HCT116 (cell line): Measurements from ENCODE around the gene ABHD12. TPM values are rescaled to one million over a fixed set of nuclear protein-coding genes. Genes with fewer than 3 reads are reported as not detected.

ENCODE experiments used
- ATAC-seq: fragments of 200-7000 bp; cut with Tn5 transposase; 2 replicates; pipeline ENCODE4 v1.9.1; 2020; ENCODE audit warnings: mild to moderate bottlenecking, moderate library complexity
- BruUV-seq: library from RNA; stranded (reverse); fragments of 400-500 nt; replicated peaks from 2 replicates; lab custom pipeline; 2021; lab: Mats Ljungman, UMichigan
- CTCF ChIA-PET: fragments of 300-600 bp; sonication (Branson Sonifier 250); formaldehyde crosslinking; loops from one replicate; lab custom pipeline; 2021; ENCODE audit warnings: antibody characterized with exemption; lab: Charles Lee
- POLR2A ChIA-PET: fragments of 300-600, 350-600 bp; sonication (Branson Sonifier 250); formaldehyde crosslinking; loops from one replicate; lab custom pipeline; 2021; ENCODE audit warnings: antibody characterized with exemption; lab: Charles Lee
- RAD21 ChIA-PET, 2 experiments: fragments of 300-600 bp; sonication (Branson Sonifier 250); formaldehyde crosslinking; loops; one replicate each; lab custom pipeline; 2023; ENCODE audit warnings: low total read pairs in 2 of 2; ENCODE audit not compliant: uncharacterized antibody in 2 of 2, unreplicated experiment in 2 of 2, low non-redundant PET in 1 of 2; lab: Charles Lee
- DNase-seq: peaks from one replicate; pipeline ENCODE4 v3.0.0-alpha.2; 2010; ENCODE audit warnings: low read depth, low spot score
- H2AFZ ChIP-seq: fragments of 200-600 bp; shearing (Covaris generic), sonication (generic); 2 replicates; pipeline ENCODE4 v1.6.1; 2017; ENCODE audit warnings: low read depth, mixed run types, mixed read lengths, antibody characterized with exemption, low read length; ENCODE audit not compliant: poor library complexity, severe bottlenecking
- H3K27ac ChIP-seq: 2 replicates; pipeline ENCODE4 v1.5.1; 2012; ENCODE audit warnings: low read depth, low read length
- H3K27me3 ChIP-seq: fragments of 200-600 bp; sonication (generic); 2 replicates; pipeline ENCODE4 v1.6.1; 2016; ENCODE audit warnings: mixed run types, low read length, mixed read lengths; ENCODE audit not compliant: insufficient read depth
- H3K36me3 ChIP-seq, 2 experiments: fragments of 200-500 bp in 1 of 2; fragments of 200-600 bp in 1 of 2; sonication (Bioruptor generic) in 1 of 2; sonication (generic) in 1 of 2; 2 replicates each; pipeline versions ENCODE4 v1.5.1 to v1.6.1; 2014 to 2016; ENCODE audit warnings: low read length in 2 of 2, inconsistent platforms in 1 of 2, mixed read lengths in 1 of 2, mixed run types in 1 of 2; ENCODE audit not compliant: insufficient read depth in 2 of 2, control insufficient read depth in 1 of 2
- H3K4me1 ChIP-seq, 2 experiments: fragments of 200-600 bp in 1 of 2; sonication (generic) in 1 of 2; 2 replicates each; pipeline versions ENCODE4 v1.5.1 to v1.6.1; 2012 to 2017; ENCODE audit warnings: low read length in 2 of 2, inconsistent platforms in 1 of 2, mild to moderate bottlenecking in 1 of 2, mixed read lengths in 1 of 2, mixed run types in 1 of 2, moderate library complexity in 1 of 2; ENCODE audit not compliant: insufficient read depth in 2 of 2, control insufficient read depth in 1 of 2
- H3K4me2 ChIP-seq: fragments of 200-600 bp; sonication (generic); 2 replicates; pipeline ENCODE4 v1.6.1; 2017; ENCODE audit warnings: mixed run types, low read length, mixed read lengths
- H3K4me3 ChIP-seq, 2 experiments: fragments of 200-600 bp in 1 of 2; sonication (generic) in 1 of 2; replicated peaks in 1 of 2; 2 replicates each; pipeline ENCODE4 v1.5.1; 2011 to 2016; ENCODE audit warnings: low read length in 2 of 2, control low read depth in 1 of 2, low read depth in 1 of 2, mild to moderate bottlenecking in 1 of 2, mixed read lengths in 1 of 2, mixed run types in 1 of 2
- H3K79me2 ChIP-seq: fragments of 200-600 bp; sonication (generic); 2 replicates; pipeline ENCODE4 v1.6.1; 2017; ENCODE audit warnings: mild to moderate bottlenecking, mixed run types, low read length, moderate library complexity, mixed read lengths; ENCODE audit not compliant: insufficient read depth
- H3K9ac ChIP-seq: fragments of 200-600 bp; sonication (generic); 2 replicates; pipeline ENCODE4 v1.6.1; 2016; ENCODE audit warnings: low read length, mixed read lengths
- H3K9me2 ChIP-seq: fragments of 200-600 bp; sonication (generic), shearing (Covaris generic); 2 replicates; pipeline ENCODE4 v1.6.1; 2017; ENCODE audit warnings: mixed run types, mild to moderate bottlenecking, moderate library complexity; ENCODE audit not compliant: insufficient read depth
- H3K9me3 ChIP-seq, 2 experiments: fragments of 200-500 bp in 1 of 2; fragments of 200-600 bp in 1 of 2; sonication (Bioruptor generic) in 1 of 2; sonication (generic) in 1 of 2; 2 replicates each; pipeline ENCODE4 v1.6.1; 2014 to 2017; ENCODE audit warnings: low read length in 2 of 2, mixed read lengths in 2 of 2, inconsistent platforms in 1 of 2, low read depth in 1 of 2, mild to moderate bottlenecking in 1 of 2, mixed run types in 1 of 2, moderate library complexity in 1 of 2; ENCODE audit not compliant: control insufficient read depth in 1 of 2, insufficient read depth in 1 of 2
- H4K20me1 ChIP-seq: fragments of 200-600 bp; sonication (generic), shearing (Covaris generic); 2 replicates; pipeline ENCODE4 v1.6.1; 2017; ENCODE audit warnings: mixed run types, mild to moderate bottlenecking, moderate library complexity; ENCODE audit not compliant: insufficient read depth
- CBX3 ChIP-seq: IDR thresholded peaks from 2 replicates; pipeline ENCODE4 v1.6.1; 2012; ENCODE audit warnings: low read depth
- EZH2phosphoT487 ChIP-seq: fragments of 200-600 bp; IDR thresholded peaks from 2 replicates; pipeline ENCODE4 v1.6.1; 2018; ENCODE audit warnings: antibody characterized with exemption, borderline replicate concordance
- JUND ChIP-seq: IDR thresholded peaks from 2 replicates; pipeline ENCODE4 v1.6.1; 2012
- POLR2A ChIP-seq: IDR thresholded peaks from 2 replicates; pipeline ENCODE4 v1.7.0; 2011; ENCODE audit warnings: borderline replicate concordance; ENCODE audit not compliant: insufficient read depth, insufficient read length; ENCODE audit errors: extremely low read depth
- SRF ChIP-seq: IDR thresholded peaks from 2 replicates; pipeline ENCODE4 v1.6.1; 2012; ENCODE audit warnings: low read depth
- YY1 ChIP-seq: IDR thresholded peaks from 2 replicates; pipeline ENCODE4 v1.6.1; 2011; ENCODE audit warnings: low read length, low read depth, moderate library complexity, mild to moderate bottlenecking; ENCODE audit not compliant: insufficient replicate concordance; ENCODE audit errors: extremely low read depth
- intact Hi-C: fragments of 100-400 bp; cut with micrococcal nuclease; formaldehyde crosslinking; loops from 2 replicates; pipeline ENCODE4 v1.10.0; 2022
- total RNA-seq: library from RNA; stranded (reverse); gene quantifications from one replicate; pipeline ENCODE4 v1.2.1, GENCODE V29; 2021; ENCODE audit not compliant: unreplicated experiment
- TF ChIP-seq, protein P1 (sequence below): IDR thresholded peaks from 2 replicates; pipeline ENCODE4 v1.6.1; 2012; ENCODE audit warnings: low read depth

ABHD12 gene
- total RNA-seq, 1 experiment from 2014 or later, result 31.7 TPM

GRCh38 chr20:25284131-25284601, 106.5 kb downstream of the ABHD12 start:
- H3K9me2 ChIP-seq, result no peaks in the 10 kb centered on the region
- RAD21 ChIA-PET, result no interaction called here
- H3K27me3 ChIP-seq, result no peaks in the 10 kb centered on the region
- intact Hi-C loops, result no loop called here
- H2AFZ ChIP-seq, result no peak overlapping the region
- H3K4me3 ChIP-seq, result no peak overlapping the region
- no peak overlapping the region for H3K4me2 ChIP-seq
- ATAC-seq, result no peak
- no peaks in the 10 kb centered on the region for H4K20me1 ChIP-seq
- TF ChIP-seq YY1 (no peak), JUND (no peak), SRF (no peak), EZH2phosphoT487 (no peak), CBX3 (no peak), POLR2A (no peak)
- TF ChIP-seq, protein P1, sequence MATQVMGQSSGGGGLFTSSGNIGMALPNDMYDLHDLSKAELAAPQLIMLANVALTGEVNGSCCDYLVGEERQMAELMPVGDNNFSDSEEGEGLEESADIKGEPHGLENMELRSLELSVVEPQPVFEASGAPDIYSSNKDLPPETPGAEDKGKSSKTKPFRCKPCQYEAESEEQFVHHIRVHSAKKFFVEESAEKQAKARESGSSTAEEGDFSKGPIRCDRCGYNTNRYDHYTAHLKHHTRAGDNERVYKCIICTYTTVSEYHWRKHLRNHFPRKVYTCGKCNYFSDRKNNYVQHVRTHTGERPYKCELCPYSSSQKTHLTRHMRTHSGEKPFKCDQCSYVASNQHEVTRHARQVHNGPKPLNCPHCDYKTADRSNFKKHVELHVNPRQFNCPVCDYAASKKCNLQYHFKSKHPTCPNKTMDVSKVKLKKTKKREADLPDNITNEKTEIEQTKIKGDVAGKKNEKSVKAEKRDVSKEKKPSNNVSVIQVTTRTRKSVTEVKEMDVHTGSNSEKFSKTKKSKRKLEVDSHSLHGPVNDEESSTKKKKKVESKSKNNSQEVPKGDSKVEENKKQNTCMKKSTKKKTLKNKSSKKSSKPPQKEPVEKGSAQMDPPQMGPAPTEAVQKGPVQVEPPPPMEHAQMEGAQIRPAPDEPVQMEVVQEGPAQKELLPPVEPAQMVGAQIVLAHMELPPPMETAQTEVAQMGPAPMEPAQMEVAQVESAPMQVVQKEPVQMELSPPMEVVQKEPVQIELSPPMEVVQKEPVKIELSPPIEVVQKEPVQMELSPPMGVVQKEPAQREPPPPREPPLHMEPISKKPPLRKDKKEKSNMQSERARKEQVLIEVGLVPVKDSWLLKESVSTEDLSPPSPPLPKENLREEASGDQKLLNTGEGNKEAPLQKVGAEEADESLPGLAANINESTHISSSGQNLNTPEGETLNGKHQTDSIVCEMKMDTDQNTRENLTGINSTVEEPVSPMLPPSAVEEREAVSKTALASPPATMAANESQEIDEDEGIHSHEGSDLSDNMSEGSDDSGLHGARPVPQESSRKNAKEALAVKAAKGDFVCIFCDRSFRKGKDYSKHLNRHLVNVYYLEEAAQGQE, result no peak
- no peaks in the 10 kb centered on the region for H3K9me3 ChIP-seq
- CTCF ChIA-PET, result interaction anchor here (1.2 kb wide), 1 partner anchor 12 kb away, joined by 3 read pairs; no protein-coding TSS in a partner anchor
- no peaks in the 10 kb centered on the region for H3K4me1 ChIP-seq
- BruUV-seq, result no TSS peak
- H3K36me3 ChIP-seq, result peaks cover 8 to 10% of the 10 kb centered on the region in 2 experiments; a peak in 3 of 4 replicates
- DNase-seq, result no peak
- H3K9ac ChIP-seq, result no peak overlapping the region
- POLR2A ChIA-PET, result no interaction called here
- no peak overlapping the region for H3K27ac ChIP-seq
- H3K79me2 ChIP-seq, result no peaks in the 10 kb centered on the region
